ENCODE results near the gene HINFP.

GRCh38 chr11:119091966-119092879, 29.2 kb upstream of the HINFP start:
- TF ChIP-seq HNF4G (IDR thresholded peaks at IDR 0.05) (no peak), CTCF (IDR thresholded peaks at IDR 0.05; ENCODE audit: low read depth, low read length, missing input control) (no peak), TAF1 (conservative IDR thresholded peaks at IDR 0.05) (no peak), SP1 (IDR thresholded peaks at IDR 0.05) (no peak), JUND (IDR thresholded peaks at IDR 0.05) (no peak), YY1 (IDR thresholded peaks at IDR 0.05) (no peak), EGR1 (IDR thresholded peaks at IDR 0.05; ENCODE audit: low read depth in 2 of 2) (no peak), MAX (IDR thresholded peaks at IDR 0.05) (no peak), REST (IDR thresholded peaks at IDR 0.05) (no peak), NR2F2 (IDR thresholded peaks at IDR 0.05) (no peak), HNF4A (conservative IDR thresholded peaks at IDR 0.05) (no peak)
